CD4-positive, CD25-positive, alpha-beta regulatory T cell (primary cell): Measurements from ENCODE around the gene SGPP2. TPM values are rescaled to one million over a fixed set of nuclear protein-coding genes. Genes with fewer than 3 reads are reported as not detected.

Experiments used
- ATAC-seq, 2 donors: fragments of 150-1000 bp; cut with Tn5 transposase; one replicate each; pipeline ENCODE4 v1.10.0; 2021; ENCODE audit warnings: low read depth in 2 of 2, moderate number of reproducible peaks in 2 of 2, moderate library complexity in 1 of 2
- DNase-seq, 3 donors: peaks; one replicate each; pipeline versions ENCODE4 v3.0.0 to v3.0.0-alpha.2; 2012 to 2022; ENCODE audit warnings: mixed read lengths in 1 of 3
- H3K27ac ChIP-seq: one replicate; pipeline ENCODE4 v1.7.0; 2013; ENCODE audit warnings: mild to moderate bottlenecking, low read length; ENCODE audit not compliant: insufficient read depth, poor library complexity, severe bottlenecking
- H3K27me3 ChIP-seq: one replicate; pipeline ENCODE4 v1.7.0; 2013; ENCODE audit warnings: low read length; ENCODE audit not compliant: control insufficient read depth, insufficient read depth
- H3K36me3 ChIP-seq: one replicate; pipeline ENCODE4 v1.7.0; 2013; ENCODE audit warnings: mild to moderate bottlenecking, low read length, moderate library complexity; ENCODE audit not compliant: control insufficient read depth, insufficient read depth
- H3K4me1 ChIP-seq: 2 replicates; pipeline ENCODE4 v1.7.0; 2013; ENCODE audit warnings: mild to moderate bottlenecking, low read length; ENCODE audit not compliant: insufficient read depth, control insufficient read depth, poor library complexity, severe bottlenecking
- H3K4me3 ChIP-seq: one replicate; pipeline ENCODE4 v1.7.0; 2013; ENCODE audit warnings: low read depth, mild to moderate bottlenecking, low read length, moderate library complexity
- H3K9me3 ChIP-seq, 2 experiments: 1 replicate in 1 of 2; 2 replicates in 1 of 2; pipeline ENCODE4 v1.7.0; 2013; ENCODE audit warnings: low read length in 2 of 2, mild to moderate bottlenecking in 1 of 2, moderate library complexity in 1 of 2; ENCODE audit not compliant: control insufficient read depth in 2 of 2
- H3K27ac Mint-ChIP-seq, 3 donors: one replicate each; pipeline ENCODE4 v1.8.0; 2020 to 2022; ENCODE audit warnings: mild to moderate bottlenecking in 3 of 3, mixed read lengths in 3 of 3, moderate library complexity in 2 of 3
- H3K27me3 Mint-ChIP-seq: one replicate; pipeline ENCODE4 v1.8.0; 2022; ENCODE audit warnings: mild to moderate bottlenecking, mixed read lengths
- H3K36me3 Mint-ChIP-seq: one replicate; pipeline ENCODE4 v1.8.0; 2020; ENCODE audit warnings: mixed read lengths
- H3K4me1 Mint-ChIP-seq, 4 donors: one replicate each; pipeline ENCODE4 v1.8.0; 2020 to 2022; ENCODE audit warnings: mixed read lengths in 4 of 4, mild to moderate bottlenecking in 1 of 4
- H3K4me3 Mint-ChIP-seq, 4 donors: one replicate each; pipeline ENCODE4 v1.8.0; 2020 to 2022; ENCODE audit warnings: mild to moderate bottlenecking in 4 of 4, mixed read lengths in 4 of 4, moderate library complexity in 3 of 4
- H3K9me3 Mint-ChIP-seq, 7 donors: one replicate each; pipeline ENCODE4 v1.8.0; 2020 to 2022; ENCODE audit warnings: mixed read lengths in 7 of 7, mild to moderate bottlenecking in 3 of 7, moderate library complexity in 2 of 7
- polyA plus RNA-seq, 4 donors: library from polyadenylated mRNA; unstranded; fragments of 300-500 nt; fragmentation: Illumina TruSeq; gene quantifications; one replicate each; pipeline ENCODE4 v1.2.3, GENCODE V29; 2021
- total RNA-seq: library from RNA; stranded (reverse); gene quantifications from one replicate; pipeline ENCODE4 v1.2.3, GENCODE V29; 2022

SGPP2 gene
- total and polyA plus RNA-seq, 5 donors from 2014 or later: 2.7 to 8.3 (median 4.9) TPM

GRCh38 chr2:222420508-222420907 lies 3.8 kb upstream of the SGPP2 start:
- no peak overlapping the region for H3K27ac ChIP-seq
- no peak for ATAC-seq
- Mint-ChIP-seq H3K4me1 (peaks cover 0 to 20% (median 14%) of the 10 kb centered on the region in 4 donors), H3K4me3 (peak overlapping the region in 2 of 4 donors; percentile 51 to 56), H3K36me3 (no peaks in the 10 kb centered on the region), H3K27ac (no peak overlapping the region), H3K27me3 (peaks cover 28% of the 10 kb centered on the region), H3K9me3 (peaks cover 0 to 2% (median 0%) of the 10 kb centered on the region in 7 donors)
- no peaks in the 10 kb centered on the region for H3K27me3 ChIP-seq
- no peaks in the 10 kb centered on the region for H3K9me3 ChIP-seq
- DNase-seq: no peak
- H3K4me3 ChIP-seq: no peak overlapping the region
- peaks cover 12% of the 10 kb centered on the region for H3K4me1 ChIP-seq
- H3K36me3 ChIP-seq: no peaks in the 10 kb centered on the region

GRCh38 chr2:222421626-222422025 lies 2.7 kb upstream of the SGPP2 start:
- H3K4me1 Mint-ChIP-seq: peaks cover 0 to 31% (median 24%) of the 10 kb centered on the region in 4 donors
- no peaks in the 10 kb centered on the region for H3K27me3 ChIP-seq
- no peak overlapping the region for H3K4me3 ChIP-seq
- peaks cover 24% of the 10 kb centered on the region for H3K4me1 ChIP-seq
- H3K27ac Mint-ChIP-seq: no peak overlapping the region
- no peak overlapping the region for H3K27ac ChIP-seq
- no peaks in the 10 kb centered on the region for H3K9me3 Mint-ChIP-seq
- peak overlapping the region in 2 of 4 donors; percentile 37 to 96 for H3K4me3 Mint-ChIP-seq
- ATAC-seq: no peak
- H3K36me3 ChIP-seq: no peaks in the 10 kb centered on the region
- DNase-seq: no peak
- H3K9me3 ChIP-seq: no peaks in the 10 kb centered on the region
- H3K36me3 Mint-ChIP-seq: no peaks in the 10 kb centered on the region
- H3K27me3 Mint-ChIP-seq: peaks cover 28% of the 10 kb centered on the region

GRCh38 chr2:222423186-222423585 lies 1.2 kb upstream of the SGPP2 start:
- Histone ChIP-seq H3K4me1 (peaks cover 36% of the 10 kb centered on the region), H3K36me3 (no peaks in the 10 kb centered on the region), H3K9me3 (no peaks in the 10 kb centered on the region), H3K4me3 (peak overlapping the region; percentile 65), H3K27ac (peak overlapping the region; percentile 71), H3K27me3 (no peaks in the 10 kb centered on the region)
- DNase-seq (no peak), ATAC-seq (no peak)
- Mint-ChIP-seq H3K4me3 (peak overlapping the region; percentile 93 to 97 (median 96)), H3K36me3 (no peaks in the 10 kb centered on the region), H3K27me3 (peaks cover 28% of the 10 kb centered on the region), H3K9me3 (no peaks in the 10 kb centered on the region), H3K27ac (peak overlapping the region in 2 of 3 donors; percentile 84 to 89), H3K4me1 (peaks cover 7 to 45% (median 36%) of the 10 kb centered on the region in 4 donors)

- peaks cover 36% of the 10 kb centered on the region for H3K4me1 ChIP-seq
- peaks cover 7 to 46% (median 37%) of the 10 kb centered on the region in 4 donors for H3K4me1 Mint-ChIP-seq
- no peaks in the 10 kb centered on the region for H3K27me3 ChIP-seq
- ATAC-seq: peak in 1 of 2 donors; percentile 8
- H3K27ac Mint-ChIP-seq: peak overlapping the region; percentile 16 to 89 (median 84)
- peak overlapping the region; percentile 65 for H3K4me3 ChIP-seq
- H3K4me3 Mint-ChIP-seq: peak overlapping the region; percentile 93 to 97 (median 96)
- peaks cover 28% of the 10 kb centered on the region for H3K27me3 Mint-ChIP-seq
- no peaks in the 10 kb centered on the region for H3K36me3 Mint-ChIP-seq
- no peaks in the 10 kb centered on the region for H3K9me3 Mint-ChIP-seq
- H3K27ac ChIP-seq: peak overlapping the region; percentile 71
- DNase-seq: peak in 2 of 3 donors; percentile 19 to 48
- H3K36me3 ChIP-seq: no peaks in the 10 kb centered on the region
- H3K9me3 ChIP-seq: no peaks in the 10 kb centered on the region
Observed at GRCh38 chr2:222423632-222424275, 589 bp upstream of the SGPP2 start.

GRCh38 chr2:222424729-222425671 lies 657 bp downstream of the SGPP2 start:
- Histone ChIP-seq H3K27me3 (no peaks in the 10 kb centered on the region), H3K27ac (peak overlapping the region; percentile 72), H3K36me3 (no peaks in the 10 kb centered on the region), H3K4me3 (peak overlapping the region; percentile 83), H3K9me3 (no peaks in the 10 kb centered on the region), H3K4me1 (peaks cover 36% of the 10 kb centered on the region)
- Mint-ChIP-seq H3K4me3 (peak overlapping the region; percentile 95 to 99 (median 98)), H3K9me3 (peaks cover 0 to 2% (median 0%) of the 10 kb centered on the region in 7 donors), H3K36me3 (no peaks in the 10 kb centered on the region), H3K27ac (peak overlapping the region; percentile 15 to 93 (median 82)), H3K27me3 (peaks cover 28% of the 10 kb centered on the region), H3K4me1 (peaks cover 7 to 51% (median 41%) of the 10 kb centered on the region in 4 donors)
- DNase-seq (peak; percentile 37 to 55 (median 48)), ATAC-seq (peak; percentile 33 to 38)

- peak overlapping the region; percentile 68 to 99 (median 90) for H3K4me3 Mint-ChIP-seq
- Histone ChIP-seq H3K9me3 (no peaks in the 10 kb centered on the region), H3K4me1 (peaks cover 36% of the 10 kb centered on the region), H3K36me3 (no peaks in the 10 kb centered on the region), H3K4me3 (peak overlapping the region; percentile 83), H3K27ac (peak overlapping the region; percentile 72), H3K27me3 (no peaks in the 10 kb centered on the region)
- no peak for ATAC-seq
- H3K27ac Mint-ChIP-seq: peak overlapping the region; percentile 68 to 87 (median 82)
- DNase-seq: peak in 2 of 3 donors; percentile 11 to 59
- H3K27me3 Mint-ChIP-seq: peaks cover 16% of the 10 kb centered on the region
- H3K36me3 Mint-ChIP-seq: no peaks in the 10 kb centered on the region
- peaks cover 0 to 2% (median 0%) of the 10 kb centered on the region in 7 donors for H3K9me3 Mint-ChIP-seq
- H3K4me1 Mint-ChIP-seq: peaks cover 7 to 60% (median 44%) of the 10 kb centered on the region in 4 donors
Observed at GRCh38 chr2:222427646-222428301, 3.4 kb downstream of the SGPP2 start.

GRCh38 chr2:222430071-222430470 lies 5.7 kb downstream of the SGPP2 start:
- Histone ChIP-seq H3K4me1 (peaks cover 28% of the 10 kb centered on the region), H3K9me3 (no peaks in the 10 kb centered on the region), H3K27me3 (no peaks in the 10 kb centered on the region), H3K36me3 (no peaks in the 10 kb centered on the region), H3K27ac (no peak overlapping the region), H3K4me3 (no peak overlapping the region)
- peaks cover 12 to 58% (median 41%) of the 10 kb centered on the region in 4 donors for H3K4me1 Mint-ChIP-seq
- peak overlapping the region in 1 of 4 donors; percentile 57 for H3K4me3 Mint-ChIP-seq
- no peaks in the 10 kb centered on the region for H3K36me3 Mint-ChIP-seq
- DNase-seq (no peak), ATAC-seq (no peak)
- peaks cover 0 to 2% (median 0%) of the 10 kb centered on the region in 7 donors for H3K9me3 Mint-ChIP-seq
- no peak overlapping the region for H3K27ac Mint-ChIP-seq
- peaks cover 4% of the 10 kb centered on the region for H3K27me3 Mint-ChIP-seq
